SK-N-MC (cell line): ENCODE data around the gene KIAA0753.

ENCODE experiments used
- DNase-seq: peaks from one replicate; pipeline ENCODE4 v3.0.0-alpha.2; 2011; ENCODE audit warnings: low read depth, low spot score
- H3K27ac ChIP-seq: fragments of 200-600 bp; sonication (generic); 2 replicates; pipeline ENCODE4 v1.5.1; 2016; ENCODE audit warnings: mixed run types
- H3K36me3 ChIP-seq: fragments of 200-600 bp; sonication (generic); 2 replicates; pipeline ENCODE4 v1.6.1; 2017; ENCODE audit warnings: antibody characterized with exemption, low read length, mixed read lengths; ENCODE audit not compliant: insufficient read depth
- H3K4me3 ChIP-seq: fragments of 200-600 bp; sonication (generic); 2 replicates; pipeline ENCODE4 v1.5.1; 2016
- H3K9ac ChIP-seq: fragments of 200-600 bp; sonication (generic); 2 replicates; pipeline ENCODE4 v1.8.0; 2017; ENCODE audit warnings: mixed run types, mixed read lengths; ENCODE audit not compliant: insufficient read length
- H3K9me3 ChIP-seq: fragments of 200-600 bp; sonication (generic); 2 replicates; pipeline ENCODE4 v1.6.1; 2017; ENCODE audit warnings: low read depth, mild to moderate bottlenecking, antibody characterized with exemption, low read length, moderate library complexity, mixed read lengths
- EZH2 ChIP-seq: fragments of 200-600 bp; sonication (generic); IDR thresholded peaks from one replicate; pipeline ENCODE4 v1.6.1; 2017; ENCODE audit warnings: antibody characterized with exemption
- FOXP2 ChIP-seq: optimal IDR thresholded peaks from 2 replicates; pipeline ENCODE3; 2011; ENCODE audit warnings: mild to moderate bottlenecking, moderate library complexity; ENCODE audit not compliant: insufficient read depth; ENCODE audit errors: extremely low read length, control extremely low read depth
- POLR2AphosphoS5 ChIP-seq: IDR thresholded peaks from 2 replicates; pipeline ENCODE4 v1.6.1; 2012; ENCODE audit warnings: mild to moderate bottlenecking, low read depth, low read length, borderline replicate concordance

Gene KIAA0753

DNA sequence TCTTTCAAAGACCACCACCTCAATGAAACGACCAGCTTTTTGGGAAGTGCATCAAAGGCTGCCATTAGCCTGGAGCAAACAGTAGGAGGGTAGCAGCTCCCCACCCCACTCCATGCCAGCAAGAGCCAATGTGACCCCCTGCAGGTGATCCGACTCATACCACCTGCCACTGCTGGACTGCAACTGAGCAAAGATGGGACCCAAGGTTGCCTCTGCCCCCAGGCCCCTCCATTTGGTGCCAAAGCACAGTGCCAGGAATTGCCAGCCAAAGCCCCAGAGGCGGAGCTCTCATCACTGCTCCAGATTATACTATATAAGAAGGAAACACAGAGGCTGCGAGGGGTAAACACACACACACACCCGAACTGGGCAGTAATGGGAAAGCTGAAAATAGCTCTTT lies 92.5 kb downstream of the KIAA0753 start:
- TF ChIP-seq EZH2 (no peak), POLR2AphosphoS5 (no peak), FOXP2 (no peak)
- H3K4me3 ChIP-seq, result no peak overlapping the region
- no peak for DNase-seq

DNA sequence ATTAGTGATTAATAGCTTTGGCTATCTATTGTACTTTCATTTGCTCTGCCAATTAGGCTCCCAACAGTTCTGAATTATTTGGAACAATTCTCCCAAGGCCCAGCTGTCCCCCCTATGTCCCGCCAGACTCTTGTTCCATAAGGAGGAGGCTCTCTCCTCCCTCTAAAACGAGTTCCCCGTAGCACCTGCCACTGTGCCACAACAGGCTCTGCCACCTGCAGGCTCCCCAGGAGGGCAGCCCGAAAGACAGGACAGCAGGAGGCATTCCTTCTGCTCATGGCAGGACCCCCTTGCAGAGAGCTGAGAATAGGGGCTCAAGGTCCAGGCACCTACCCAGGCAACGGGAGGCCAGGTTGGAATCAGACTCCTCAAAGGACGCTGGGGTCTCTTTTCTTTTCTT lies 93.2 kb downstream of the KIAA0753 start:
- Histone ChIP-seq H3K4me3 (no peak overlapping the region), H3K27ac (no peak overlapping the region), H3K9ac (no peak overlapping the region), H3K36me3 (no peaks in the 10 kb centered on the region), H3K9me3 (no peaks in the 10 kb centered on the region)
- no peak for DNase-seq
- no peak for TF ChIP-seq EZH2
- TF ChIP-seq POLR2AphosphoS5, result no peak
- no peak for TF ChIP-seq FOXP2

More for the DNA sequence above, 92.5 kb downstream of the KIAA0753 start:
- H3K9me3 ChIP-seq, result no peaks in the 10 kb centered on the region
- H3K27ac ChIP-seq, result no peak overlapping the region
- no peaks in the 10 kb centered on the region for H3K36me3 ChIP-seq
- no peak overlapping the region for H3K9ac ChIP-seq

DNA sequence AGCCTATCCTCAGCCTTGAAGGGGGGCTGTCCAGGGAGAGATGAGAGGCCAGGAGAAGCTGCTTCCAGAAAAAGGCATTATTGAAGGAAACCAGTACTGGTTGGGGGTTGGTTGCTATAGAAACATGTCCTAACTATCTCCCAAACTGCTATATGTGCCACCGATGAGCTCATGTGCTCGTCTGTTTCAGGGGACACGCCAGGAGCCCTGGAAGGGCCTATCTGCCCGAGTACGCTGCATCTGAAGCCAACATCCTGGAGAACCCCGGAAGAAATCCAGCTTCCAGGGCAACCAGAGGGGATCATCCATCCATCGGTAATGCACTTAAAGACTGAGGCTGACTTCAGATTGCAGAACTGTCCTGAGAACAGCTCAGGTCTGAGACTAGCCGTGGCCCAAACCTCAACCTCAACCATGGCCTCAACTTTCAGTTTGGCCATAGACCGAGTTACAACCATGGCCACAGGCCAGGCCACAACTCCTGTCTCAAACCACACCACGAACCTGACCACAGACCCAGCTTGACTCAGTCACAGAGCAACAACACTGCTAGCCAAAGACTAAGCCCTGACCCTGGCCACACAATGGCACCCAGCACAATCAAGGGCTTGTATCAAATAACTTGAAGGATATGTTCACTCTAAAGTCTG lies 94.3 kb downstream of the KIAA0753 start:
- H3K4me3 ChIP-seq, result no peak overlapping the region
- no peak for TF ChIP-seq EZH2
- no peak for TF ChIP-seq FOXP2
- no peak for TF ChIP-seq POLR2AphosphoS5
- no peaks in the 10 kb centered on the region for H3K36me3 ChIP-seq
- H3K9me3 ChIP-seq, result no peaks in the 10 kb centered on the region
- DNase-seq, result no peak
- H3K9ac ChIP-seq, result no peak overlapping the region
- no peak overlapping the region for H3K27ac ChIP-seq

DNA sequence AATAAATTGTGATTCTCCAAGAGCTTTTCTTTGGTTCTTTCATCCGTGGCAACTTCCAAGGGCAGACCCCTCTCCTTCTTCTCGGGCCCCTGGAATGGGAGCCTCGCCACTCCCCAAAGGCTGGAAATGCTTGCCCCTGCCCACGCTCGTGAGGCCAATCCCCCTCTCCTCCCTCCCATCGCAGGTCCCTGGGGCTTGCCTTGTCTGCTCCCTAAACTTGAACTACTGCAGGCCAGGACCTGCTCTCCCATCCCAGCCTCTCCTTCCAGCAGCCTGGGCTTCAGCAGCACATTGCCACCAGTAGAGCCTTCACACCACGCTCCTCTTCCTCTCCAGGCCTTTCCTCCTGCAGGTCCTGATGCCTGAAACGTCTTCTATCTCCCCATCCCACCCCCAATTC lies 95.2 kb downstream of the KIAA0753 start:
- H3K27ac ChIP-seq, result no peak overlapping the region
- H3K9me3 ChIP-seq, result no peaks in the 10 kb centered on the region
- H3K4me3 ChIP-seq, result no peak overlapping the region
- TF ChIP-seq POLR2AphosphoS5, result no peak
- no peak for TF ChIP-seq EZH2
- no peak for TF ChIP-seq FOXP2
- H3K36me3 ChIP-seq, result no peaks in the 10 kb centered on the region
- H3K9ac ChIP-seq, result no peak overlapping the region
- no peak for DNase-seq

DNA sequence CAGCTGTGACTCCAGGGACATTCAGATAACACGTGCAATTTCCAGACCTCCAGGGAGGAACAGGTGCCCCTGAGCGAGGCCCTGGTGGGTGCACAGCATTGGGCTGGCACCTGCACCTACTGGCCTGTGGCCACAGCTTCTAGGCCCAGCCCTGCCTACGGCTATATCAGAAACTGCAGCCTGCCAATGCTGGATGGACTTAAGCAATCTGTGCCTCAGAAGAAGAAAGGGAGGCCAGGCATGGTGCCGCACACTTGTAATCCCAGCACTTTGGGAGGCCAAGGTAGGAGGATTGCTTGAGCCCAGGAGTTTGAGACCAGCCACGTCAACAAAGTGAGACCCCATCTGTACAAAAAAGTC lies 96.5 kb downstream of the KIAA0753 start:
- H3K4me3 ChIP-seq, result no peak overlapping the region
- no peak overlapping the region for H3K27ac ChIP-seq
- H3K9me3 ChIP-seq, result no peaks in the 10 kb centered on the region
- TF ChIP-seq FOXP2, result no peak
- no peak for TF ChIP-seq POLR2AphosphoS5
- no peak for TF ChIP-seq EZH2
- no peaks in the 10 kb centered on the region for H3K36me3 ChIP-seq
- H3K9ac ChIP-seq, result no peak overlapping the region
- no peak for DNase-seq

DNA sequence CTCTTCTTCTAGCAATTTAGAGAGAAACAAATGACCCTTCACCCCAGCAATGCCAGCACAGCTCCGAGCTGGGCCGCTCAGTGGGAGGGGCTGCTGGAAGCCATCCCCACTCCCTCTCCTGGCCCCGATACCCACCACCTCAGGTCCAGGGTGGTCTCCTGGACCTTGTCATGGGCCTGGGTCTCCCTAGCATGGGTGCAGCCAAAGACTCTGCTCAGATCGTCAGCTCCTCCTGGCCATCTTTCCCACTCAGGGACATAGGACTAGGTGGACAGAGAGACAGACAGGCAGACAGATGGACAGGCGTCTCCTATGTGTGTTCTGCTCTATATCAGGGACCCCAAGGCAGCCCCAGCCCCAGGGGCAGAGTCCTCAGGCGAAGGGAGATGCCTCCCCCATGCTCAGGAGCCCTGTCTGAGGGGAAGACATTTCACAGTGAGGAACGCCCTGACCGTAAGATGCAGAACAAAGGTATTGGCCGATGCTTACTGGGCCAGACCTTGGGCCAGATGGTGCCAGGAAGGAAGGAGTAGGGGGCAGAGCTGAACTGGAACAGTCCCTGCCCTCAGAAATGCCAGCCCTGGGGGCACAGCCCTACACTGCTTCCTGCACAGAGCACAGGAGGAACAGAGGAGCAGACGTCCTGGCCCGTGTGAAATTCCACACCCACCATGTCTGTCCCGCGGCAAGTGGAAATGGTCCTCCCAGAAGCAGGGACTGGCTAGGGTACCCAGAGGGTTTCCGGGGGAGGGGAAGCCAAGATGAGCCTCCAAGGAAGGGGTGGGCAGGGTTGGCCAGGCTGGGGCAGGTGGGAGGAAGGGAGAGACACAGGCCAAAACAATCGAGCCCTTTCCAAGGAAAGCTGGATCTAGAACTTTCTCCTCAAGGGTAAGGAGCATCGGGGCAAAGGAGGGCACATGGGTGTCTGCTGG lies 97.2 kb downstream of the KIAA0753 start:
- no peak overlapping the region for H3K9ac ChIP-seq
- TF ChIP-seq FOXP2 (no peak), POLR2AphosphoS5 (no peak), EZH2 (no peak)
- H3K27ac ChIP-seq, result no peak overlapping the region
- H3K9me3 ChIP-seq, result no peaks in the 10 kb centered on the region
- no peaks in the 10 kb centered on the region for H3K36me3 ChIP-seq
- DNase-seq, result no peak
- no peak overlapping the region for H3K4me3 ChIP-seq

DNA sequence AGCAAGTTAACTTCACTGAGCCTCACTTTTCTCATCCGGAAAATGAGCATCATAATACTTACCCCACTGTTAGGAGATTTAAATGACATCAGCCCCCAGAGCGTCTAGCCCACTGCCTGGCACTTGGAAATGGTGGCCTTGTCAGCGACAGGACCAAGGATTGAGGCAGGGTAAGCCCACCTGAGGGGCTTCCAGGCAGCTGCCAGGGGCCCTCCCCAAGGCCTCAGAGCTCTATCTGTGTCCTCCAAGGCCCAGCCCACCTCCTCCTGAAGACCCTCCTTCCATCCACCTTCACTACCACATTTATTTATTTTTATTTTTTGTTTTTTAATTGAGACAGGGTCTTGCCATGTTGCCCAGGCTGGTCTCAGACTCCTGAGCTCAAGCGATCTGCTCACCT lies 97.9 kb downstream of the KIAA0753 start:
- no peak for DNase-seq
- Histone ChIP-seq H3K9me3 (no peaks in the 10 kb centered on the region), H3K9ac (no peak overlapping the region), H3K27ac (no peak overlapping the region), H3K36me3 (no peaks in the 10 kb centered on the region), H3K4me3 (no peak overlapping the region)
- TF ChIP-seq POLR2AphosphoS5 (no peak), EZH2 (no peak), FOXP2 (no peak)

DNA sequence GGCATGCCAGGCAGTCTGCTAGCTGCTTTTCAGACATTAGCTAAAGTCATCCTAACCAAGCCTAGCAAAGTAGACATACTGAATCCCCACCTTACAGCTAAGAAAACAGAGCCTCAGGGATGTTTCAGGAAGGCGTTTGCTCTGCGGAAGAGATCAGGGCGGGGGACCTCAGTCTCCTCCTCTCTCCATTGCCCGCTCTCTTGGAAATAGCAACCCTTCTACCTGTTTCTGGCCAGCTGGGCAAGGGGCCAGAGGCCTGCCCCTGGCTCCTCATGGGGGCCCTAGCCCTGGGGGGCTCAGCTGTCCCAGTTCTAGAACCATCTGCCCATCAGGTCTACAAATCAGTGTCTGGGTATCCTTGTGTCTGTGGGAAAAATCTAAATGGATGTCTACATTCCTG lies 98.6 kb downstream of the KIAA0753 start:
- no peak overlapping the region for H3K27ac ChIP-seq
- no peaks in the 10 kb centered on the region for H3K9me3 ChIP-seq
- no peaks in the 10 kb centered on the region for H3K36me3 ChIP-seq
- no peak overlapping the region for H3K9ac ChIP-seq
- TF ChIP-seq FOXP2 (no peak), EZH2 (no peak), POLR2AphosphoS5 (no peak)
- H3K4me3 ChIP-seq, result no peak overlapping the region
- no peak for DNase-seq
